Measurements from ENCODE around the gene SPEG. TPM values are rescaled to one million over a fixed set of nuclear protein-coding genes. Genes with fewer than 3 reads are reported as not detected.

Gene SPEG
- total RNA-seq, 1 donor from 2014 or later = 5.6 TPM

DNA sequence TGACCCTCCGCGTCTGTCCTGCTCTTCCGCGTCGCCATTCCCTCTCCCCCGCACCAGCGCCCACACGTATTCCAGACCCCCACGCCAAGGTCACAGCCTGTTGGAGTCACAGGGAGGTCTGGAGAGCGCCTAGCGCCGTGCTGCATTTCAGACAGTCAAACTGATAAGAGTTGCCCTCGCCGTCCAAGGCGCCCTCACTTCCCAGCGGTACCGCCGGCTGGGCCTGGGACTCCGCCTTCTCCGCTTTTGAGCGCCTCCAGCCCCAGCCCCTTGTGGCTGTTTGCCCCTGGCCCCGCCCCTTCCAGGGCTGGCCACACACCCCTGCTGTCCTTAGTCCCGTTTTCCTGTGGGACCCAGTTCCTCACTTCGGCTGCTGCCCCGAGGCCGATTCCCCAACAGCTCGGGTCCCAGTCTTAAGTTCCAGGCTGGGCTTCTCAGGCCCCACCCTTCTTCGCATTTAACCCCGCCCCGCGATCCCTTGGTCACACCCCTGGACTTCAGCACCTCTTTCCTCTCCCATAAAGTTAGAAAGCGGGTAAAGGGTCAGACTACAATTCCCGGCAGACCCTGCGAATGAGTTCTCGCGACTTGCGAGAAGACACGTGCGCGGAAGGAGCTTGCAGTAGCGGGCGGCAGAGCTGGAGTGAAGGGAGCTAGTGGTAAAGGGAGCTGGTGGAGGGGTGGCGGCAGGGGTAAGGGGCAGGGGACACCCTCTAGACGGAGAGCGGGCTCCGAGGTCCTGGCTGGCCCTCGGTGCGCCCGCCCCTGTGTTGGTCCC is 63.8 kb downstream of the SPEG start, which contains the start of gene GMPPA:
Gene GMPPA, plus strand, starts transcription at position 612 of the 778 bp plus-strand sequence. CDS start 1,085 bp downstream, outside the sequence.
- H3K4me1 ChIP-seq = peaks cover 21% of the 10 kb centered on the region
- H3K27me3 ChIP-seq = peaks cover 38% of the 10 kb centered on the region
- H3K9me3 ChIP-seq = no peaks in the 10 kb centered on the region
- H3K36me3 ChIP-seq = peaks cover 4% of the 10 kb centered on the region
- peak within 1 kb of the TSS; percentile 89 for H3K27ac ChIP-seq
- TF ChIP-seq, protein P1, sequence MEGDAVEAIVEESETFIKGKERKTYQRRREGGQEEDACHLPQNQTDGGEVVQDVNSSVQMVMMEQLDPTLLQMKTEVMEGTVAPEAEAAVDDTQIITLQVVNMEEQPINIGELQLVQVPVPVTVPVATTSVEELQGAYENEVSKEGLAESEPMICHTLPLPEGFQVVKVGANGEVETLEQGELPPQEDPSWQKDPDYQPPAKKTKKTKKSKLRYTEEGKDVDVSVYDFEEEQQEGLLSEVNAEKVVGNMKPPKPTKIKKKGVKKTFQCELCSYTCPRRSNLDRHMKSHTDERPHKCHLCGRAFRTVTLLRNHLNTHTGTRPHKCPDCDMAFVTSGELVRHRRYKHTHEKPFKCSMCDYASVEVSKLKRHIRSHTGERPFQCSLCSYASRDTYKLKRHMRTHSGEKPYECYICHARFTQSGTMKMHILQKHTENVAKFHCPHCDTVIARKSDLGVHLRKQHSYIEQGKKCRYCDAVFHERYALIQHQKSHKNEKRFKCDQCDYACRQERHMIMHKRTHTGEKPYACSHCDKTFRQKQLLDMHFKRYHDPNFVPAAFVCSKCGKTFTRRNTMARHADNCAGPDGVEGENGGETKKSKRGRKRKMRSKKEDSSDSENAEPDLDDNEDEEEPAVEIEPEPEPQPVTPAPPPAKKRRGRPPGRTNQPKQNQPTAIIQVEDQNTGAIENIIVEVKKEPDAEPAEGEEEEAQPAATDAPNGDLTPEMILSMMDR (IDR thresholded peaks at IDR 0.05) = no peak
- H3K4me3 ChIP-seq = peak within 1 kb of the TSS; percentile 90
- intact Hi-C loops (cut with DNase I) = no loop called here
- DNase-seq (peak; percentile 97), ATAC-seq (peak; percentile 93)

DNA sequence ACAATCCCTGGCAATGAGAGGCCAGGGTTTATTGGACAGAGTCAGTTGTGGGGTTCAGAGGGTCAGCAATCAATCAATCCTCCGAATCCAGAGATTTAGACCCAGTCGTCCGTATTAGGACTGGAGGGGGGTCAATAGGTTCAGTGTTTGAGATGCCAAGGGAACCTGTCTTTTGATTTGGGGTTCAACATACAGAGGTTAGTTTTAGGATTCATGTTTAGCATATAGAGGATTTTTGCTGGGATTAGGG is 64.3 kb downstream of the SPEG start:
- H3K9me3 ChIP-seq = no peaks in the 10 kb centered on the region

DNA sequence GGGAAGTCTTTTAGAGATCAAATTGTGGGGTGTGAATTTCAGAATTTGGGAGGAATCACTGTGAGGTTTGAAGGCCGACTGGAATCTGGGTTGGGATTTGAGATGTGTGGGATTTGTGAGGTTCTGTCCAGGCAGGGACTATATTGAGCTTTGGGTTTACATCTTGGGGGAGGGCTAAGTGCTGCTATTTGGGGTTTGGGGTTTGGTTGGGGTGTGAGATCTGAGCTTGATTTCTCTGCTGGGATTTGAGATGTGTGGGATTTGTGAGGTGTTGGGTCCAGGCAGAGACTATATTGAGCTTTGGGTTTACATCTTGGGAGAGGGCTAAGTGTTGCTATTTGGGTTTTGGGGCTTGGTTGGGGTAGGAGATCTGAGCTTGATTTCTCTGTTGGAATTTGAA is 64.9 kb downstream of the SPEG start:
- peaks cover 27% of the 10 kb centered on the region for H3K27me3 ChIP-seq
- TF ChIP-seq, protein P1 (IDR thresholded peaks at IDR 0.05) = no peak
- H3K36me3 ChIP-seq = peaks cover 15% of the 10 kb centered on the region
- H3K4me3 ChIP-seq = peak overlapping the region; percentile 90
- peaks cover 21% of the 10 kb centered on the region for H3K4me1 ChIP-seq
- ATAC-seq (no peak), DNase-seq (no peak)
- H3K9me3 ChIP-seq = no peaks in the 10 kb centered on the region
- H3K27ac ChIP-seq = no peak overlapping the region
- intact Hi-C loops (cut with DNase I) = no loop called here

More for the DNA sequence above, 64.3 kb downstream of the SPEG start:
- Histone ChIP-seq H3K4me1 (peaks cover 21% of the 10 kb centered on the region), H3K27ac (peak overlapping the region; percentile 89), H3K27me3 (peaks cover 33% of the 10 kb centered on the region), H3K4me3 (peak overlapping the region; percentile 90), H3K36me3 (peaks cover 9% of the 10 kb centered on the region)
- intact Hi-C loops (cut with DNase I) = no loop called here
- TF ChIP-seq, protein P1 (IDR thresholded peaks at IDR 0.05) = no peak
- ATAC-seq (no peak), DNase-seq (no peak)

DNA sequence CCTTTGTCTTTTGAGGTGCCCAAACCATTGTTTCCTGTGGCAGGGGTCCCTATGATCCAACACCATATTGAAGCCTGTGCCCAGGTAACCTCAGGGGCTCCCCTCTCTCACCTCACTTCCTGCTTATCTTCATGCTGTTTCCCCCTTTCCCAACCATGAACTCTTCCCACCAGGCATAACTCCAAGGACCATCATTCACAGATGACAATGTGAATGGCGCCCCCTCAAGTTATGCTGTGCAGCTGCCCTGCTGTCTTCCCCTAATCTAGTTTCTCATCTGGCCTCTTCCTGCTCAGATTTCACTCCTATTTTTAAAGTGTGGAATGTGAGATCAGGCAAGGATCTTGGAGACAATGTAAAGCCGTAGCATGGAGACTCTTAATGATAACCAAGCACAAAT is 65.5 kb downstream of the SPEG start:
- intact Hi-C loops (cut with DNase I) = no loop called here
- H3K27me3 ChIP-seq = peaks cover 22% of the 10 kb centered on the region
- peaks cover 21% of the 10 kb centered on the region for H3K4me1 ChIP-seq
- H3K27ac ChIP-seq = no peak overlapping the region
- H3K4me3 ChIP-seq = no peak overlapping the region
- ATAC-seq = no peak
- TF ChIP-seq, protein P1 (IDR thresholded peaks at IDR 0.05) = no peak
- H3K9me3 ChIP-seq = no peaks in the 10 kb centered on the region
- H3K36me3 ChIP-seq = peaks cover 15% of the 10 kb centered on the region
- no peak for DNase-seq

DNA sequence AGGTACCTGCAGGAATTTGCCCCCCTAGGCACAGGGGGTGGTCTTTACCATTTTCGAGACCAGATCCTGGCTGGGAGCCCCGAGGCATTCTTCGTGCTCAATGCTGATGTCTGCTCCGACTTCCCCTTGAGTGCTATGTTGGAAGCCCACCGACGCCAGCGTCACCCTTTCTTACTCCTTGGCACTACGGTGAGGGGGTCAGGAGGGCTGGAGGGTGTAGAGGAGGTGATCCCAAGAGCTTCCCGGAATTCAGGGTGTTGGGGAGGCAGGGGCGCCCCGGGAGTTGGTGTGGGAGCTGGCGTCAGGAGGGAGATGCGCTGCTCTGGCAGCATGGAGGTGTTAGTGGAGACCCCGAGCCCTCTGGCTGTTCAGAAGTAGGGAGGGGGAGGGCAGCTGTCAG is 67.2 kb downstream of the SPEG start:
- TF ChIP-seq, protein P1 (IDR thresholded peaks at IDR 0.05) = no peak
- Histone ChIP-seq H3K27me3 (peaks cover 5% of the 10 kb centered on the region), H3K4me3 (no peak overlapping the region), H3K4me1 (peaks cover 19% of the 10 kb centered on the region), H3K9me3 (no peaks in the 10 kb centered on the region), H3K36me3 (peaks cover 29% of the 10 kb centered on the region), H3K27ac (no peak overlapping the region)
- intact Hi-C loops (cut with DNase I) = no loop called here
- no peak for DNase-seq
- no peak for ATAC-seq
